Measurements from ENCODE around the gene ZNF606.
"Not testable (repeated sequence)": the region's sequence is repeated elsewhere in the genome, so short reads cannot be mapped to it uniquely, and the experiment has no call there.

ZNF606 gene

GRCh38 chr19:58010507-58010906, 7.9 kb upstream of the ZNF606 start:
- no peak for DNase-seq (ENCODE audit: low read depth in 3 of 3)

DNA sequence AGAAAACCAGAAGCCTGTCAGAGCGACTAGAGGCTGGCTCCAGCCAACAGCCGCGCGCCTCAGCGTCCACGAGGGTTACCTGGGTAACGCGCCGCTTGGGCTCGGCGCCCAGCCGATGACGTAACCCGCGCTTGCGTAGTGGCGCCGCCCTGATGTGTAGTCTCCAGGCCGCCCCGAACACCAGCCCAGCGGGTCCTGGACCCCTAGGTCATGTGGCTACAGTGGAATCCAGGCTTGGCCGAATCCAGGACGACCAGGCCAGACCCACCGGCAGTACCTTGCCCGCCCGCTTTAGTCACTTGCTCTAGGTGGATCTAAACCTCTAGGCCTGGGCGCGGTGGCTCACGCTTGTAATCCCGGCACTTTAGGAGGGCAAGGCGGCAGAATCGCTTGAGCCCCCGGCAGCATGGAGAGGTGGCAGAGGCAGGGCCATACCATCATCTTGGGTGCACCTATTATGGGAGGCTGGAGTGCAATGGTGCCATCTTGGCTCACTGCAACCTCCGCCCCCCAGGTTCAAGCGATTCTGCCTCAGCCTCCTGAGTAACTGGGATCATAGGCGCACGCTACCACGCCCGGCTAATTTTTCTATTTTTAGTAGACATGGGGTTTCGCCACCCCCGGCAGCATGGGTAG, 7.2 kb upstream of the ZNF606 start:
- DNase-seq (ENCODE audit: low read depth in 3 of 3) = peak in 2 of 3 experiments; percentile 11 to 49

GRCh38 chr19:58009301-58009665, 6.7 kb upstream of the ZNF606 start:
- no peak for DNase-seq (ENCODE audit: low read depth in 3 of 3)

DNA sequence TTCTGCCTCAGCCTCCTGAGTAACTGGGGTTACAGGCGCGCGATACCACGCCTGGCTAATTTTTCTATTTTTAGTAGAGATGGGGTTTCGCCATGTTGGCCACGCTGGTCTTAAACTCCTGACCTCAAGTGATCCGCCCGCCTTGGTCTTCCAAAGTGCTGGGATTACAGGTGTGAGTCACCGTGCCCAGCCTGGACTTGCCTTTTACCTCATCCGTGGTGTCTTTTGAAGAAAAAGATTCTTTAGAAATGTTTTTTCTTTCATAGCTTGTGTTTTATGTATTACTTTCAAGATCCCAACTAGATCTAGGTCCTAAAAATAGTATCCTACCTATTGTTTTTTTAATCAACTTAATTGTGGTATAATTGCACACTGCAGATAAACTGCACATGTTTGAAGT, 6.3 kb upstream of the ZNF606 start:
- not testable (repeated sequence) for DNase-seq (ENCODE audit: low read depth in 3 of 3)

DNA sequence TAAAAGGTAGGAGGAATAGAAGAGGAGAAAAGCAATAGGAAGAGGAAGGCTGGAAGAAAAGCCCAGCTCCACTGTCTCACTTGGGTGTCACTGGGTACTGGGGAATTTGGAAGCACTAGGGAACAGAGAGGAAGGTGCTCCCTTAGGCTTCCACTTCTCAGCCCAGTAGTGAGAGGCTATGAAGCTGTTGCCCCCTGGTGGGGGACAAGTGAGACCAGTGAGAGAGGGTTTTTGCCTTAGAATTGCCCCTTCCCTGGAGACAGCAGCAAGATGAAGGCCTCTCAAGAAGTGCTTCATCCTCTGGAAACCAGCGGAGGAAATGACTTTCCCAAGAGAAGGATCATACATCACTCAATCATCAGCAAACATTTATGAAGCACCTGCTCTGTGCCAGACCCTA, 4.7 kb upstream of the ZNF606 start:
- no peak for DNase-seq (ENCODE audit: low read depth in 3 of 3)

- no peak for DNase-seq (ENCODE audit: low read depth in 3 of 3)
Observed at GRCh38 chr19:58003174-58003828, 681 bp upstream of the ZNF606 start.

DNA sequence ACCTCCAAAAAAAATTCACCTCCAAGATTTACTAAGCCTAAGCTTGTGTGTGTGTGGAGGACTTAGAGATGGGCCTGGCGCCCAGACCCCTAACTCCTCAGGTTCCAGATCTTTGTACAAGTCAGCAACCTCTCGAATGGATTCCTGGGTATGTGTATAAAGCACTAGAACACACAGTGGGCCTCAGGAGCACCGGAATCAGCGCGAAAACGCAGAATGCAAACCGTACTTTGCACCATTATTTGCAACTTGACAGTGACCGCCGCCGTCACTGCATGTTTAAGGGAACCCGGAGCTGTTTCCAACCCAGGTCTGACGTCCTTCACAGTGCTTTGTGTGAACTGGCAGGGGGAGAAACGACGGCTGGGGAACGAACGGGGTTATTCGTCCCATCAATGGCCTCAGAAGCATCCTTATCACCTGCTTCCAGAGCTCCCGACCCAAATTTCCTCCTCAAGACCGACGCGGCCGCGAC, 688 bp downstream of the ZNF606 start:
- peak in 1 of 3 experiments; percentile 4 for DNase-seq (ENCODE audit: low read depth in 3 of 3)

GRCh38 chr19:58000677-58001076, 1.9 kb downstream of the ZNF606 start:
- DNase-seq (ENCODE audit: low read depth in 3 of 3) = no peak

DNA sequence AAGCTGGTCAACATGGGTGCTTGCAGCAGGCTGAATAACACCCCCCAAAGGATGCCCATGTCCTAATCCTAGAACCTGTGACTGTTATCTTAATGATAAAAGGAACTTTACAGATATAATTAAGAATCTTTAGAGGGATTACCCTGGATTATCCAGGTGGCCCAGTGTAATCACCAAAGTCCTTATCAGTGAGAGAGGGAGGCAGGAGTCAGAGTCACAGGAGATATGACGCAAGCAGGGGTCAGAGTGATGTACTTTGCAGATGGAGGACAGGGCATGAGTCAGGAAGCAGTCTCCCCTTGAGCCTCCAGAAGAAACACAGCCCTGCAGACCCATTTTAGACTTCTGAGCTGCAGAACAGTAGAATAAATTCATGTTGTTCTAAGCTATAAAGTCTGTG, 9.8 kb downstream of the ZNF606 start:
- DNase-seq (ENCODE audit: low read depth in 3 of 3) = no peak

- DNase-seq (ENCODE audit: low read depth in 3 of 3) = no peak
Observed at GRCh38 chr19:57978586-57979289, 23.9 kb downstream of the ZNF606 start.

- no peak for DNase-seq (ENCODE audit: low read depth in 3 of 3)
Observed at GRCh38 chr19:57974434-57974833, 28.2 kb downstream of the ZNF606 start, which contains the start of gene C19orf18. TSS of gene C19orf18 (minus strand) at chr19:57974534. CDS start at chr19:57974432, 102 bp downstream.

- no peak for DNase-seq (ENCODE audit: low read depth in 3 of 3)
Observed at GRCh38 chr19:57964761-57965160, 37.9 kb downstream of the ZNF606 start.

GRCh38 chr19:57961785-57962184, 40.8 kb downstream of the ZNF606 start:
- DNase-seq (ENCODE audit: low read depth in 3 of 3) = no peak

DNA sequence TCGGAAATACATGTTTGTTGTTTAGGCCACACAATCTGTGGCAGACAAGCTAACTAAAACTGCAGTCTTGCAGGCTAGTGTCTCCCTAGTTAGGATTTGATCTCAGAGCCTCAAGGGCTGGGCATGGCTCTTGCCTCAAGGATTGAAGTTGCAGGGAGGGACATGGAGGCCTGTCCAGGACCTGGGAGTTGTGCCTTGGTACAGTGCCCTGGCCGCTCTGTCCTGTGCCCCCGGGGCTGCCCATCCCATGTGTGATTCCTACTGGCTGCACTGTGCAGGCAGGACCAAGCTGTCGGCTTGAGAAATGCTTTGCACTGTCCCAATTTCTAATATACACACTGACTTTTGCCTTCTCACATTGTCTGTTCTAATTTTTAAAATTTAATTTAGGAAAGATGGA, 47.6 kb downstream of the ZNF606 start:
- no peak for DNase-seq (ENCODE audit: low read depth in 3 of 3)

DNA sequence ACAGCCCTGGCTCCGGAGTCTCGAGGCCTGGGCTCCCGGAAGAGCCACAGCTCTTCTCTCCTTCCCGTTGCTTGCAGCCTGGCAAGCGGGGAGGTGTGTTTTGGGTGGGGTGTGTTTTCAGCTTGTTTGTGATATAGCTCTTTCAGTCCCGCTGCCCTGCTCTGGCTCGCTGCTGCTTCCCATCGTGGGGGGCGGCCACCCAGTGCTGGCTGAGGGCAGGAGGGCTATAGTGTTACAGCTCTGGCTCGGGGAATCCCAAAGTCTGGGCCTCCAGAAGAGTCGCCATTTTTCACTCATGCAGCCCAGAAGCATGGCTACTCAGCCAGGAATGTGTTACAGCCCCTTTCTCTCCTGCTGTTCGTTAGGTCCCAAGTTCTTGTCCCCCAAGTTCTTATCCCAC, 52.9 kb downstream of the ZNF606 start:
- DNase-seq (ENCODE audit: low read depth in 3 of 3) = no peak

- DNase-seq (ENCODE audit: low read depth in 3 of 3) = no peak
Observed at GRCh38 chr19:57949296-57949695, 53.3 kb downstream of the ZNF606 start.

GRCh38 chr19:57947419-57948134, 55.0 kb downstream of the ZNF606 start, which contains the start of gene ZNF256:
TSS of gene ZNF256 (minus strand) at chr19:57947706. CDS start at chr19:57947474, 232 bp downstream.
- peak; percentile 89 to 91 (median 91) for DNase-seq (ENCODE audit: low read depth in 3 of 3)

GRCh38 chr19:57947088-57947418, 55.6 kb downstream of the ZNF606 start:
- no peak for DNase-seq (ENCODE audit: low read depth in 3 of 3)

- DNase-seq (ENCODE audit: low read depth in 3 of 3) = no peak
Observed at GRCh38 chr19:57946316-57946715, 56.3 kb downstream of the ZNF606 start.

GRCh38 chr19:57941593-57941992, 61.0 kb downstream of the ZNF606 start:
- no peak for DNase-seq (ENCODE audit: low read depth in 3 of 3)

DNA sequence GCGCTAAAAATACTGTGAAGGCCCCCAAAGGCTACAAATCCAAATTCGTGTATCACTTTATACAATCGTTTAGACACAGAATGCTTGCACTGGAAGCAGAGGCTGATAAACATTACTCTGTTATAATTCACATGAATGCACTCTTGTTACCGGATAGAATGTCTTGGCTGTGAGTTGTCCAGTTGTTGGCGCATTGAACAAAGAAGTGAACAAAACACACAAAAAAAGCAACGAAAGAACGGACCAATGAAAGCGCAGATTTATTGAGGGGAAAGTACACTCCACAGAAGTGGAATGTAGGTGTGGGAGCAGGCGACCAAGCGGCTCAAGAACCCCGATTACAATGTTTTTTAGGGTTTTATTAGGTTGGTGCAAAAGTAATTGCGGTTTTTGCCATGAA, 66.9 kb downstream of the ZNF606 start:
- DNase-seq (ENCODE audit: low read depth in 3 of 3) = no peak

Measured in stimulated activated CD4-positive, alpha-beta T cell treated with anti-CD3 and anti-CD28 coated beads, TNF-alpha, amount 100 ng/mL, for 24 hours (primary cell).